ENCODE measurements around the gene ELL.

- TF ChIP-seq CTCF (IDR thresholded peaks at IDR 0.05; ENCODE audit: insufficient read depth, low read length) (no peak), REST (IDR thresholded peaks at IDR 0.05; ENCODE audit: insufficient replicate concordance, low read depth) (no peak), GABPA (IDR thresholded peaks at IDR 0.05; ENCODE audit: low read depth) (no peak)
These were observed 4.3 kb downstream of the ELL start for GRCh38 chr19:18517606-18518005.

Data from HL-60 (cell line).